HepG2 (cell line): ENCODE measurements around the gene HS3ST3B1. TPM values are rescaled to one million over a fixed set of nuclear protein-coding genes. Genes with fewer than 3 reads are reported as not detected.

Experiments used
- RNF2 ChIP-seq: fragments of 450-650 bp; conservative IDR thresholded peaks from 2 replicates; pipeline ENCODE4 v1.6.1; 2016; ENCODE audit warnings: low read depth
- ZFP36 ChIP-seq: fragments of 150-350 bp; IDR thresholded peaks from 2 replicates; pipeline ENCODE4 v1.6.1; 2018; ENCODE audit warnings: borderline replicate concordance, low read length, low read depth; ENCODE audit not compliant: partially characterized antibody
- ZMYM3 ChIP-seq: sonication (generic); formaldehyde crosslinking; IDR thresholded peaks from 2 replicates; pipeline ENCODE4 v1.5.1; 2020; ENCODE audit warnings: mild to moderate bottlenecking, missing genetic modification reagents
- polyA plus RNA-seq, 8 experiments: library from polyadenylated mRNA; depleted of rRNA in 3 of 8; stranded (reverse) in 7 of 8; unstranded in 1 of 8; fragments of >200 nt; fragmentation: Illumina TruSeq in 4 of 8; extraction: Trizol in 4 of 8; gene quantifications; 2 replicates each; pipeline versions ENCODE4 v1.2.1 to v1.2.3, GENCODE V29; 2011 to 2016; ENCODE audit warnings: low read depth in 4 of 8, missing spikeins in 1 of 8, mixed read lengths in 1 of 8; ENCODE audit not compliant: insufficient read depth in 1 of 8
- total RNA-seq, 5 experiments: library from RNA; depleted of rRNA; stranded (reverse); fragments of >200 nt; fragmentation: Illumina TruSeq; extraction: Trizol; gene quantifications; 2 replicates each; pipeline ENCODE4 v1.2.3, GENCODE V29; 2016; ENCODE audit warnings: low read depth in 1 of 5
- TF ChIP-seq, protein P1 (sequence below): sonication (generic); formaldehyde crosslinking; IDR thresholded peaks from 2 replicates; pipeline ENCODE4 v1.5.1; 2020; ENCODE audit warnings: missing genetic modification reagents, mild to moderate bottlenecking, borderline replicate concordance
- TF ChIP-seq, protein P2 (sequence below): sonication (generic); formaldehyde crosslinking; IDR thresholded peaks from 2 replicates; pipeline ENCODE4 v1.4.0; 2020; ENCODE audit warnings: missing genetic modification reagents; ENCODE audit errors: not compliant biosample characterization
- TF ChIP-seq, protein P3 (sequence below): sonication (generic); formaldehyde crosslinking; IDR thresholded peaks from 2 replicates; pipeline ENCODE4 v1.5.0; 2020; ENCODE audit warnings: mild to moderate bottlenecking, missing genetic modification reagents, borderline replicate concordance

Gene HS3ST3B1
- total and polyA plus RNA-seq, 2 of the 13 experiments (the other 11 are each of a cell fraction or from before 2014, with no cell fraction given) = 15.7 to 39.5 TPM

- TF ChIP-seq, protein P1, sequence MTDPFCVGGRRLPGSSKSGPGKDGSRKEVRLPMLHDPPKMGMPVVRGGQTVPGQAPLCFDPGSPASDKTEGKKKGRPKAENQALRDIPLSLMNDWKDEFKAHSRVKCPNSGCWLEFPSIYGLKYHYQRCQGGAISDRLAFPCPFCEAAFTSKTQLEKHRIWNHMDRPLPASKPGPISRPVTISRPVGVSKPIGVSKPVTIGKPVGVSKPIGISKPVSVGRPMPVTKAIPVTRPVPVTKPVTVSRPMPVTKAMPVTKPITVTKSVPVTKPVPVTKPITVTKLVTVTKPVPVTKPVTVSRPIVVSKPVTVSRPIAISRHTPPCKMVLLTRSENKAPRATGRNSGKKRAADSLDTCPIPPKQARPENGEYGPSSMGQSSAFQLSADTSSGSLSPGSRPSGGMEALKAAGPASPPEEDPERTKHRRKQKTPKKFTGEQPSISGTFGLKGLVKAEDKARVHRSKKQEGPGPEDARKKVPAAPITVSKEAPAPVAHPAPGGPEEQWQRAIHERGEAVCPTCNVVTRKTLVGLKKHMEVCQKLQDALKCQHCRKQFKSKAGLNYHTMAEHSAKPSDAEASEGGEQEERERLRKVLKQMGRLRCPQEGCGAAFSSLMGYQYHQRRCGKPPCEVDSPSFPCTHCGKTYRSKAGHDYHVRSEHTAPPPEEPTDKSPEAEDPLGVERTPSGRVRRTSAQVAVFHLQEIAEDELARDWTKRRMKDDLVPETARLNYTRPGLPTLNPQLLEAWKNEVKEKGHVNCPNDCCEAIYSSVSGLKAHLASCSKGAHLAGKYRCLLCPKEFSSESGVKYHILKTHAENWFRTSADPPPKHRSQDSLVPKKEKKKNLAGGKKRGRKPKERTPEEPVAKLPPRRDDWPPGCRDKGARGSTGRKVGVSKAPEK (CRISPR knock-in tag) = no peak
- TF ChIP-seq, protein P2, sequence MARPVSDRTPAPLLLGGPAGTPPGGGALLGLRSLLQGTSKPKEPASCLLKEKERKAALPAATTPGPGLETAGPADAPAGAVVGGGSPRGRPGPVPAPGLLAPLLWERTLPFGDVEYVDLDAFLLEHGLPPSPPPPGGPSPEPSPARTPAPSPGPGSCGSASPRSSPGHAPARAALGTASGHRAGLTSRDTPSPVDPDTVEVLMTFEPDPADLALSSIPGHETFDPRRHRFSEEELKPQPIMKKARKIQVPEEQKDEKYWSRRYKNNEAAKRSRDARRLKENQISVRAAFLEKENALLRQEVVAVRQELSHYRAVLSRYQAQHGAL (CRISPR knock-in tag) = no peak
- TF ChIP-seq RNF2 = no peak
- TF ChIP-seq ZMYM3 (CRISPR knock-in tag) = peak; percentile 55; the same call in 1 of the 2 replicates
- peak; percentile 53 for TF ChIP-seq ZFP36
- TF ChIP-seq, protein P3, sequence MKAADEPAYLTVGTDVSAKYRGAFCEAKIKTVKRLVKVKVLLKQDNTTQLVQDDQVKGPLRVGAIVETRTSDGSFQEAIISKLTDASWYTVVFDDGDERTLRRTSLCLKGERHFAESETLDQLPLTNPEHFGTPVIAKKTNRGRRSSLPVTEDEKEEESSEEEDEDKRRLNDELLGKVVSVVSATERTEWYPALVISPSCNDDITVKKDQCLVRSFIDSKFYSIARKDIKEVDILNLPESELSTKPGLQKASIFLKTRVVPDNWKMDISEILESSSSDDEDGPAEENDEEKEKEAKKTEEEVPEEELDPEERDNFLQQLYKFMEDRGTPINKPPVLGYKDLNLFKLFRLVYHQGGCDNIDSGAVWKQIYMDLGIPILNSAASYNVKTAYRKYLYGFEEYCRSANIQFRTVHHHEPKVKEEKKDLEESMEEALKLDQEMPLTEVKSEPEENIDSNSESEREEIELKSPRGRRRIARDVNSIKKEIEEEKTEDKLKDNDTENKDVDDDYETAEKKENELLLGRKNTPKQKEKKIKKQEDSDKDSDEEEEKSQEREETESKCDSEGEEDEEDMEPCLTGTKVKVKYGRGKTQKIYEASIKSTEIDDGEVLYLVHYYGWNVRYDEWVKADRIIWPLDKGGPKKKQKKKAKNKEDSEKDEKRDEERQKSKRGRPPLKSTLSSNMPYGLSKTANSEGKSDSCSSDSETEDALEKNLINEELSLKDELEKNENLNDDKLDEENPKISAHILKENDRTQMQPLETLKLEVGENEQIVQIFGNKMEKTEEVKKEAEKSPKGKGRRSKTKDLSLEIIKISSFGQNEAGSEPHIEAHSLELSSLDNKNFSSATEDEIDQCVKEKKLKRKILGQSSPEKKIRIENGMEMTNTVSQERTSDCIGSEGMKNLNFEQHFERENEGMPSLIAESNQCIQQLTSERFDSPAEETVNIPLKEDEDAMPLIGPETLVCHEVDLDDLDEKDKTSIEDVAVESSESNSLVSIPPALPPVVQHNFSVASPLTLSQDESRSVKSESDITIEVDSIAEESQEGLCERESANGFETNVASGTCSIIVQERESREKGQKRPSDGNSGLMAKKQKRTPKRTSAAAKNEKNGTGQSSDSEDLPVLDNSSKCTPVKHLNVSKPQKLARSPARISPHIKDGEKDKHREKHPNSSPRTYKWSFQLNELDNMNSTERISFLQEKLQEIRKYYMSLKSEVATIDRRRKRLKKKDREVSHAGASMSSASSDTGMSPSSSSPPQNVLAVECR (CRISPR knock-in tag) = no peak
These were observed 29.1 kb downstream of the HS3ST3B1 start (continued) for GRCh38 chr17:14329900-14330491.
